ENCODE results near the gene ZNF263. TPM values are rescaled to one million over a fixed set of nuclear protein-coding genes. Genes with fewer than 3 reads are reported as not detected.

ZNF263 gene
- total RNA-seq, 1 donor from 2014 or later = 43.5 TPM

GRCh38 chr16:3317315-3317999 lies 34.2 kb downstream of the ZNF263 start:
- DNase-seq (ENCODE audit: low read depth in 2 of 2) = peak; percentile 9 to 29

GRCh38 chr16:3321816-3322215 lies 38.5 kb downstream of the ZNF263 start:
- DNase-seq (ENCODE audit: low read depth in 2 of 2) = no peak

- no peak for DNase-seq (ENCODE audit: low read depth in 2 of 2)
Measured at GRCh38 chr16:3327514-3327913, 44.2 kb downstream of the ZNF263 start.

GRCh38 chr16:3328104-3328503 lies 44.8 kb downstream of the ZNF263 start:
- DNase-seq (ENCODE audit: low read depth in 2 of 2) = no peak

DNA sequence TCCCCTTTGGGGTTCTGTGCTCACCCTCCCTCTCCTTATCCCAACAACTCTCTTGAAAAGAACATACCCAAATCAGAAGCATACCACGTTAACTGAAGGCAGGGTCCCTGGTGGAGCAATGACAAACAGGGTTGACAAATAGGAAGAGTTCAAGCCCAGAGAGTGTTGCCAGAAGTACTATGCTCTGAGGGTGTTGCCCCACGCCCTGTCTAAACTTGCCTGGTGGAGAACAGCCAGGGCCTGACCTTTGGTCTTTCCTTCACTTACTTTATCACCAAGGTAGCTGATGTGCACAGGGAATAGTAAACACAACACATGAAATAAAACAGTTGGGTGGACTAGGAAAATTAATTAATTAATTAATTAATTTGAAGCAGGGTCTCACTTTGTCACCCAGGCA lies 45.4 kb downstream of the ZNF263 start:
- DNase-seq (ENCODE audit: low read depth in 2 of 2) = no peak

Other genes starting within 250 kb of the ZNF263 start
- gene BICDL2, start 246.5 kb upstream of the ZNF263 start, total RNA-seq = not detected in 2 replicates
- under 0.01 TPM in 2 replicates for gene MMP25, start 236.9 kb upstream of the ZNF263 start, total RNA-seq
- 26.2 and 36.6 TPM in 2 replicates for gene IL32, start 217.9 kb upstream of the ZNF263 start, total RNA-seq
- gene ZSCAN10, start 184.2 kb upstream of the ZNF263 start, total RNA-seq = under 0.01 TPM in 1 of 2 replicates, not detected in the other
- gene ZNF205, start 170.9 kb upstream of the ZNF263 start, total RNA-seq = 12.3 and 12.6 TPM in 2 replicates
- gene ZNF213, start 148.5 kb upstream of the ZNF263 start, total RNA-seq = 2.8 and 3.2 TPM in 2 replicates
- not detected in 2 replicates for gene OR1F1, start 95.3 kb upstream of the ZNF263 start, total RNA-seq
- 7.0 and 10.1 TPM in 2 replicates for gene ZNF200, start 48.3 kb upstream of the ZNF263 start, total RNA-seq
- gene MEFV, start 26.9 kb upstream of the ZNF263 start, total RNA-seq = not detected in 2 replicates
- 1.7 and 3.2 TPM in 2 replicates for gene TIGD7, start 21.9 kb downstream of the ZNF263 start, total RNA-seq
- 9.6 and 13.3 TPM in 2 replicates for gene ZNF75A, start 22.0 kb downstream of the ZNF263 start, total RNA-seq
- under 0.01 TPM in 1 of 2 replicates, not detected in the other for gene OR2C1, start 72.4 kb downstream of the ZNF263 start, total RNA-seq
- gene ZSCAN32, start 117.5 kb downstream of the ZNF263 start, total RNA-seq = 7.6 and 8.9 TPM in 2 replicates
- gene ZNF174, start 117.7 kb downstream of the ZNF263 start, total RNA-seq = 4.8 and 5.2 TPM in 2 replicates
- gene ZNF597, start 160.0 kb downstream of the ZNF263 start, total RNA-seq = 1.5 and 2.2 TPM in 2 replicates
- gene NAA60, start 160.2 kb downstream of the ZNF263 start, total RNA-seq = 8.3 and 10.1 TPM in 2 replicates
- not detected in 2 replicates for gene C16orf90, start 212.0 kb downstream of the ZNF263 start, total RNA-seq
- gene CLUAP1, start 217.5 kb downstream of the ZNF263 start, total RNA-seq = 5.2 and 5.4 TPM in 2 replicates